Esophagus squamous epithelium (tissue), 4 donors: Measurements from ENCODE around the gene RIPK3.
"Not testable (repeated sequence)": the region's sequence is repeated elsewhere in the genome, so short reads cannot be mapped to it uniquely, and the experiment has no call there.

ENCODE experiments used
- POLR2A ChIP-seq, 4 donors: fragments of 450-650 bp; IDR thresholded peaks; one replicate each; pipeline ENCODE4 v1.6.1; 2017; ENCODE audit warnings: antibody characterized with exemption in 4 of 4, mild to moderate bottlenecking in 4 of 4, moderate library complexity in 3 of 4
- TF ChIP-seq, protein P1 (sequence below), 6 experiments: fragments of 450-650 bp in 4 of 6; fragments of 200-600 bp in 2 of 6; sonication (generic) in 2 of 6; IDR thresholded peaks; one replicate each; pipeline ENCODE4 v1.5.1; 2016 to 2019; ENCODE audit warnings: antibody characterized with exemption in 6 of 6, mild to moderate bottlenecking in 4 of 6, moderate library complexity in 4 of 6

DNA sequence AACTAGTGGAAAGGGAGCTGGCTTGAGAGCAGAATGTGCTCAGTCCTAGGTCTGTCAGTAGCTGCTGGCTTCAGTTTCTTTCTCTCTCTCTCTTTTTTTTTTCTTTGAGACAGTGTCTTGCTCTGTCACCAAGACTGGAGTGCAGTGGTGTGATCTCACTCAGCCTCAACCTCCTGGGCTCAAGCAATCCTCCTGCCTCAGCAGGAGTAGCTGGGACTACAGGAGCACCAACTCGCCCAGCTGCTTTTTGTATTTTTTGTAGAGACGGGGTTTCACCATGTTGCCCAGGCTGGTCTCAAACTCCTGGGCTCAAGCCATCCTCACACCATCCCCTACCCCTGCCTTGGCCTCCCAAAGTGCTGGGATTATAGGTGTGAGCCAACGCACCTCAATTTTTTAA, 31.8 kb upstream of the RIPK3 start:
- TF ChIP-seq, protein P1, sequence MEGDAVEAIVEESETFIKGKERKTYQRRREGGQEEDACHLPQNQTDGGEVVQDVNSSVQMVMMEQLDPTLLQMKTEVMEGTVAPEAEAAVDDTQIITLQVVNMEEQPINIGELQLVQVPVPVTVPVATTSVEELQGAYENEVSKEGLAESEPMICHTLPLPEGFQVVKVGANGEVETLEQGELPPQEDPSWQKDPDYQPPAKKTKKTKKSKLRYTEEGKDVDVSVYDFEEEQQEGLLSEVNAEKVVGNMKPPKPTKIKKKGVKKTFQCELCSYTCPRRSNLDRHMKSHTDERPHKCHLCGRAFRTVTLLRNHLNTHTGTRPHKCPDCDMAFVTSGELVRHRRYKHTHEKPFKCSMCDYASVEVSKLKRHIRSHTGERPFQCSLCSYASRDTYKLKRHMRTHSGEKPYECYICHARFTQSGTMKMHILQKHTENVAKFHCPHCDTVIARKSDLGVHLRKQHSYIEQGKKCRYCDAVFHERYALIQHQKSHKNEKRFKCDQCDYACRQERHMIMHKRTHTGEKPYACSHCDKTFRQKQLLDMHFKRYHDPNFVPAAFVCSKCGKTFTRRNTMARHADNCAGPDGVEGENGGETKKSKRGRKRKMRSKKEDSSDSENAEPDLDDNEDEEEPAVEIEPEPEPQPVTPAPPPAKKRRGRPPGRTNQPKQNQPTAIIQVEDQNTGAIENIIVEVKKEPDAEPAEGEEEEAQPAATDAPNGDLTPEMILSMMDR (IDR thresholded peaks at IDR 0.05), result not testable (repeated sequence)
- not testable (repeated sequence) for TF ChIP-seq POLR2A (IDR thresholded peaks at IDR 0.05)
